CD4-positive, alpha-beta T cell treated with Interferon gamma for 1 hour (primary cell): ENCODE measurements around the gene EGLN1.

Source experiments
- DNase-seq: peaks from one replicate; pipeline ENCODE4 v3.0.0-alpha.2; 2020

EGLN1 gene

GRCh38 chr1:231395998-231396390 lies 26.1 kb downstream of the EGLN1 start:
- DNase-seq: no peak

- no peak for DNase-seq
Measured at GRCh38 chr1:231395076-231395997, 26.8 kb downstream of the EGLN1 start.

DNA sequence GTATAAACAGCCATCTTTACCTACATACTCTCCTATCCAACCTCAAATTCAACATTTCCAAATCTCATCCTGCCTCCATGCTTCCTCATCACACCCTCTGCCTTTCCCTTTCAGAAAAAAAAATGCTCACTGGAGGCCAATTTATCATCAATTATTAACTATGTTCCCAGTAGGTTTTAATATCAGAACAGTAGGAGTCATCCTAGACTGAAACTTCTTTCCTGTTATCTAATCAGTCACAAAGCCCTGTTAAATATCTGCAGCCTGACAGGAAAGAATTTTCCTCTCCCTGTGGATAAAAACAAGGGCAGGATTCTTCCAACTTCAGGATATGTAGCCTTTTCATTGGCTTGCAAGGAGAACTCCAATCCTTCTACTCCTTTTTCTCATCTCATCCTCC lies 28.4 kb downstream of the EGLN1 start:
- DNase-seq: no peak

GRCh38 chr1:231392389-231393131 lies 29.5 kb downstream of the EGLN1 start:
- no peak for DNase-seq

DNA sequence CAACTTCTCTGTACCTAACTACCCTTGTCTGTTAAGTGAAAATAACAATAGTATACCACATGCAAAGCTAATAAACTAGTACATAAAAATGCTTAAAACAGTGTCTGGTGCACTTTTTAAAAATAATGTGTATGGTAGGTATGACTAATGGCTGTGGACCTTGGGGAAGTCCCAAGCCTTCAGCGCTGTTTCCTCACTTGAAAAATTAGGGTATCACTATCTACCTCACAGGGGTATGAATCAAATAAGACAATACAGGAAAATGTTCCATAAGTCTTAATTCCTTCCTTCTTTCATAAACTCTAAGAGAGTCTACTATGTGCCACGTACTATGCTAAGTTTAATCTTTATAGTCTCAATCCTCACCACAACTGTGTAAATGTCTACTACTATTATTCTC lies 32.0 kb downstream of the EGLN1 start:
- DNase-seq: no peak

DNA sequence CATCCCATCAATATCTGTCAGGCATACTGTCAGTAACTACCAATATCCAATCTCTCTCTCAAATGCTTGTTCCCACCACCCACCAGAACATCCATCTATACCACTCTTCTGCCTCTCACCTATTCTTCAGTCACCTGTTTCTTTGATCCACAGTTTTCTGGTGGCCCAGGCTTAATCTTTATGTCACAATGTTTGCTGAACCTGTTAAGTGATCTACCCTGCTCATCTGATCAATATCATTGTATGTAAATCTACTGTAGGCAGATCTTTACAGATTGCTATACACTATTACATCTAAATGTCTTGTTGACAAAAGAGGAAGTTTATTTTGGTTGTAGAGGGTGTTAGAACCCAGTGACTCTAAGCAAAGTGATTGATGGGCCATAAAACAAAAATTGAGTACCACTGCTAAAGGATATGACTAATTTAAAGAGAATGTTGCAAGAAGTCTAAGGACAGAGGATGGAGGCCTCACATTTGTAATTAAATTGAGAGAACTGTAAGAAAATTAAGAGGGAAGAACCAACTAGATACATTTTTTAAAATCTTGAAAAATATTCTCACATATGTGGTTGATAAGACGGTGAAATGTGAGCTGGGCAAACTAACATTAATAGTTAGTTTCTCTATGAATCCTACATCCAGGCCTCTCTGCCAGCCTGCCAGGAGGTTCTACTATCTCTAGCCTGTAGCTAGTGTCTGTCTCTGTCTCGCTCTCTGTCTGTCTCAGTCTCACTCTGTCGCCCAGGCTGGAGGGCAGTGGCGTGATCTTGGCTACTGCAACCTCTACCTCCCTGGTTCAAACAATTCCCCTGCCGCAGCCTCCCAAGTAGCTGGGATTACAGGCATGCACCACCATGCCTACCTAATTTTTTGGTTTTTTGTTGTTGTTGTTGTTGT lies 34.1 kb downstream of the EGLN1 start:
- DNase-seq: no peak

DNA sequence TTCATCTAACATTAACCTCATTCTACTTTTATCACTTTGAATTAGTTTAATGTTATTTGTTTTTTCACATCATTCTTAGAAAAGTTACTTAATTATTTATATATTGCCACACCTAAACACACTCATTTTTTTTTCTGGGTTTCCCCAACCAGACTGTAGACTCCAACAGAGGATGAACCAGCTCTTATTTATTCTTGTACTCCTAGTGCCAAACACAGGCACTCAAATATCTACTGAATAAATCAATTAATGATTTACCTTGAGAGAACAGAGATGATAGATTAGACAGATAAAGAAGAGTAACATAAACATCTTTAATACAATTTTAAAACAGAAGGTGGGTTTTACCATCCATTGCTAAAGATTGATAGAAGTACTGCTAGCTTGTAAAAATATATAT lies 35.6 kb downstream of the EGLN1 start:
- no peak for DNase-seq

DNA sequence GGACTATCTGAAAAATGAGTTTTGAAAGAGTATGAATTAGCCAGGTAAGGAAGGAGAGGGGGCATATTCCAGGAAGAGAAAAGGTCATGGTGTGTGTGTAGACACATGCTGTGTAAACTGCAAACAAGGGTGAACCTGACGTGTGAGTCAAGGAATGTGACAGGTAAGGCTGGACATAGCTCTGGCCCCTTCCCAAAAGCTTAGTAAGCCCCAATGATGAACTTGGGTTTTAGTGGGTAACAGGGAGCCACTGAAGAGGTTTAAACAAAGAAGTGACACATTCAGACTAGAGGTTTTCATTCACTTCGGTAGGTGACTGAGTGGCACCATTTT lies 36.7 kb downstream of the EGLN1 start:
- no peak for DNase-seq

DNA sequence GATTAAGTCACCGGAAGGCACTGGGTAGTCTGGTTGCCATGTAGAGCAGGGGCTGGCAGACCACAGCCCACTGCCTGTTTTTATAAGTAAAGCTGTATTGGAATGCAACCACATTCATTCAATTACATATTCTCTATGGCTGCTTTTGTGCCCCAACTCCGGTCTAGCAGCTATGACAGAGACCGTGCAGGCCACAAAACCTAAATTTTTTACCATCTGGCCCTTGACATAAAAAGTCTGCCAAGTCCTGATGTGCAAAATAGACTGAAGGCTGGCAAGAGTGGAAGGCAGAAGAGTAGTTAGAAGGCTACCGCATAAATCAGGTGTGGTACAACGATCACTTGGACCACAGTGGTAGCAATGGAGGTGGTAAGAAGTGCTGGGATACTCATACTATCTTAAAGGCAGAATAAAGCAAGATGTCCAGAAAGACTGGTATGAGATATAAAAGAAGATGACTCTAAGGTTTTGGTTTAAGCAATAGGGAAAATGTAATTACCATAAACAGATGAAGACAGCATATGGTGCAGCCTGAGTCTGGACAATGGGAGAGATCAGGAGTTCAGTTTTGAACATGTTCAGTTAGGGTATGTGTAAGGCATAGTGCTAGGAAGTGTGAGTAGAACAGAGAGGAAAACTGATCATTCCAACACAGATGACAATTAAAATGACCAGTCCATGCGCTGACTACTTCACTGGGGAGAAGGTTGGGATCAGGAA lies 37.2 kb downstream of the EGLN1 start:
- DNase-seq: no peak

GRCh38 chr1:231383159-231383860 lies 38.8 kb downstream of the EGLN1 start:
- peak; percentile 1 for DNase-seq

DNA sequence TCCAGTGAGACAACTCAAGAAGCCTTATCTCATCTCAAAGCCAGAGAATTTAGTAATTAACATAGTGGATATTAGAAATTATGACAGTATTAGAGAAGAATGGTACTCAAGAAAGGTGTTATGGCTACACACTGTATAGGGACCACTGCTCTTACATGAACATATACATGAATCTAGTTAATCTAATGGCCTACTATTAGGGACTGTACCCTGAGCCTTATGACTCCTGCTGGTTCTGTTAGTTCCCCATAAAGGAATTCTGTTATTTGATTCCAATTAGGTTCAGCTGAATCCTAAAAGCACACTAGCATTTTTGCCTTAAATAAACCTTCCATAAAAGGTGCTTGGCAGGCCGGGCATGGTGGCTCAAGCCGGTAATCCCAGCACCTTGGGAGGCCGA lies 39.7 kb downstream of the EGLN1 start:
- no peak for DNase-seq

DNA sequence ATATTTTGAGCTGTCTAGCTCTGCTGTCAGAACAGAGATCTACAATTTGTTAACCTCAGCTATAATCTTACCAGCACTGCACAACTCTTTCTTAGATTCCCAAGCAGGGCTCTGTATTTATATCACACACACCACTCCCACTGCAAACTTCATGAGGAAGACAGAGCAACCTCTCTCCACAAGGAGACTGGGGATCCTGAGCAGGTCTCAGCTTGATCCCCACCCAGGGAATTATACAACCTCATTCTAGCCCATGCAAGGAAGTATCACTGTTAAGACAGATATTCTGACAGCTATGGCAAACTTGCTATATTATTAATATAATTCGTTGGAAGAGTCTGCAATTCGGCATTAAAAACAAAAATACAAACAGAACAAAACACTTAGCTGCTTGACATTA lies 40.4 kb downstream of the EGLN1 start:
- no peak for DNase-seq

- no peak for DNase-seq
Measured at GRCh38 chr1:231376875-231377549, 45.1 kb downstream of the EGLN1 start.

DNA sequence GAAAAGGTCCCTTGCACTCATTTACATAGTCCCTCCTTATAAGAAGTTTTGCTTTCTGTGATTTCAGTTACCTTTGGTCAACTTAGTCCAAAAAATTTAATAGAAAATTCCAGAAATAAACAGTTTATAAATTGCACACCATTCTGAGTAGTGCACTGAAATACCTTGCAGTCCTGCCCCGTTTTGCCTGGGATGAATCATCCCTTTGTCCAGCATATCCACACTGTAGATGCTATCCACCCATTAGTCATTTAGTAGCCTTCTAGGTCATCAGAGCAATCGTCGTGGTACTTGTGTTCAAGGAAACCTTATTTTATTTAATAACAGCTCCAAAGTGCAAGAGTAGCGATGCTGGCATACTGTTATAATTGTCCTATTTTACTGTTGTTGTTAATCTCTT lies 46.0 kb downstream of the EGLN1 start:
- DNase-seq: no peak

DNA sequence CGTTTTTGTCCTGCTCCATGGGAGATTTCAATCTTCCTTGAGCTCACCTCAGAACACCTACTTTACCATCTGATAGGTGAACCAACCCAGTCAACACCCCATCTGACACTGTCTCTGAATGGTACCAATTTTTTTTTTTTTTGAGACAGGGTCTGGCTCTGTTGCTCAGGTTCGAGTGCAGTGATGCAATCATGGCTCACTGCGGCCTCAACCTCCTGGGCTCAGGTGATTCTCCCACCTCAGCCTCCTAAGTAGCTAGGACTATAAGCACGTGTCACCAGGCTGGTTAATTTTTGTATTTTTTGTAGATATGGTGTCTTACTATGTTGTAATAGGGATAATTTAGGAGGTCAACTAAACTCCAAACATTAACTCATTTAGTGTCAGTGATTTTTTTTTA lies 47.7 kb downstream of the EGLN1 start:
- DNase-seq: no peak

DNA sequence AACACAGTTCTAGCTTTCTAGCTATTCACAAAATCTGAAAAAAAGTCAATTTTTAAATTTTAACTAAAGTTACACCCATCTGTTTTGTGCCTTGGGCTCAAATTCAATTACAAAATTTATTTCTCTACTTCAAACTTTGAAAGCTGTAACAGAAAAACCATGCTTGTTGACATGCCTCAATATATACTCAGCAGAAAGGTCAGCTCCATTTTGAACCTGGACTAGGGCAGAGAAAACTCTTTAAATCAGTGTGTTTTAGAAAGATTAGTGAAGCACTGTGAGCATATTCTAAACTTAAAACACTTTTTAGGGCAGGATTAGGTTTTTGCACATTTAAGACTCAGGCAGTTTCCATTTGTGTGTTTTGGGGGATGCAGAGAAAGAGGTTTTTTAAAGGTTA lies 49.6 kb downstream of the EGLN1 start:
- DNase-seq: no peak

DNA sequence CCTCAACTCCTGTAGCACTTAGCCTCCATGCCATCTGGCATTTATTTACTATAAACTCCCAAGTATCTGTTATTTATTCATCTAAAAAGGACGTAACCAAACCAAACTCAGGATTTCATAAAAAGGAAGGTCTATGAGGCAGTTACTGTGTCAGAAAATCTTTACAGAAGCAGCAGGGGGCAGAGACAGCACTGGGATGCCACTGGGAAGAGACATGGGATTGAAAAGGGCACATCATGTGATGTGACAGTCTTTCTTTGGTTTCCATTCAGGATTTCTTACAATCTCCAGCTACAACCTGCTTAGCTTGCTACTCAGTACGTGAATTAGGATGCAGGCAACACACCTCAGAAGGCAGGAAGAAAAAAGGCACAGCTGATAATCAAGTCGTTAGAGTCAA lies 52.8 kb downstream of the EGLN1 start:
- DNase-seq: no peak

- no peak for DNase-seq
Measured at GRCh38 chr1:231364192-231364591, 57.9 kb downstream of the EGLN1 start.

DNA sequence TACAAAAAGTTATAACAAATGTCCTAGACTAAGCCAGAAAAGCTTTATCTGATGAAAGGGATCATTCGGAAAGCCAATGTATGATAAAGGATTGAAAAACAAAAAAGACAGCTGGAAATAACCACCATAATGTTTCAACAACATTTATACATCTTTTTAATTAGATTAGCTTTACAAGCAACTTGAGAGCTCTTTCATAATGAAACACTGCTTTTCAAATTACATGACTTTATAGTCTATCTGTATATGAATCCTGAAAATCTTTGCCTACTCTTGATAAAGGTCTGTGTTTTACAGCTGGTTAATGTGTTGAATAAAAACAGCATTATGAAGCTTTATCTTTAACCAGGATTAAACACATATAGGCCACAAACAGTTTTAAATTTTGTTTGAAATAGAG lies 58.5 kb downstream of the EGLN1 start:
- no peak for DNase-seq

GRCh38 chr1:231362325-231362724 lies 59.8 kb downstream of the EGLN1 start:
- DNase-seq: no peak

- peak; percentile 3 for DNase-seq
Measured at GRCh38 chr1:231359113-231359512, 63.0 kb downstream of the EGLN1 start.
